ENCODE data around the gene ANKS1A.

- TF ChIP-seq, protein P1, sequence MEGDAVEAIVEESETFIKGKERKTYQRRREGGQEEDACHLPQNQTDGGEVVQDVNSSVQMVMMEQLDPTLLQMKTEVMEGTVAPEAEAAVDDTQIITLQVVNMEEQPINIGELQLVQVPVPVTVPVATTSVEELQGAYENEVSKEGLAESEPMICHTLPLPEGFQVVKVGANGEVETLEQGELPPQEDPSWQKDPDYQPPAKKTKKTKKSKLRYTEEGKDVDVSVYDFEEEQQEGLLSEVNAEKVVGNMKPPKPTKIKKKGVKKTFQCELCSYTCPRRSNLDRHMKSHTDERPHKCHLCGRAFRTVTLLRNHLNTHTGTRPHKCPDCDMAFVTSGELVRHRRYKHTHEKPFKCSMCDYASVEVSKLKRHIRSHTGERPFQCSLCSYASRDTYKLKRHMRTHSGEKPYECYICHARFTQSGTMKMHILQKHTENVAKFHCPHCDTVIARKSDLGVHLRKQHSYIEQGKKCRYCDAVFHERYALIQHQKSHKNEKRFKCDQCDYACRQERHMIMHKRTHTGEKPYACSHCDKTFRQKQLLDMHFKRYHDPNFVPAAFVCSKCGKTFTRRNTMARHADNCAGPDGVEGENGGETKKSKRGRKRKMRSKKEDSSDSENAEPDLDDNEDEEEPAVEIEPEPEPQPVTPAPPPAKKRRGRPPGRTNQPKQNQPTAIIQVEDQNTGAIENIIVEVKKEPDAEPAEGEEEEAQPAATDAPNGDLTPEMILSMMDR (IDR thresholded peaks at IDR 0.05) = no peak
- peak; percentile 79 for TF ChIP-seq POLR2A (IDR thresholded peaks at IDR 0.05)
Measured at GRCh38 chr6:34887753-34888513, 1.1 kb upstream of the ANKS1A start, which contains the start of gene TAF11.

Measured in right lobe of liver (tissue), 4 donors.